HG02571 (cell line): Measurements from ENCODE around the gene CALHM3.
"Not testable (repeated sequence)": the region's sequence is repeated elsewhere in the genome, so short reads cannot be mapped to it uniquely, and the experiment has no call there.

Experiments used
- ATAC-seq: cut with Tn5 transposase; IDR thresholded peaks from one replicate; pipeline ENCODE4 v1.9.1; 2021; ENCODE audit warnings: mild to moderate bottlenecking, moderate library complexity; ENCODE audit not compliant: unreplicated experiment

Gene CALHM3

DNA sequence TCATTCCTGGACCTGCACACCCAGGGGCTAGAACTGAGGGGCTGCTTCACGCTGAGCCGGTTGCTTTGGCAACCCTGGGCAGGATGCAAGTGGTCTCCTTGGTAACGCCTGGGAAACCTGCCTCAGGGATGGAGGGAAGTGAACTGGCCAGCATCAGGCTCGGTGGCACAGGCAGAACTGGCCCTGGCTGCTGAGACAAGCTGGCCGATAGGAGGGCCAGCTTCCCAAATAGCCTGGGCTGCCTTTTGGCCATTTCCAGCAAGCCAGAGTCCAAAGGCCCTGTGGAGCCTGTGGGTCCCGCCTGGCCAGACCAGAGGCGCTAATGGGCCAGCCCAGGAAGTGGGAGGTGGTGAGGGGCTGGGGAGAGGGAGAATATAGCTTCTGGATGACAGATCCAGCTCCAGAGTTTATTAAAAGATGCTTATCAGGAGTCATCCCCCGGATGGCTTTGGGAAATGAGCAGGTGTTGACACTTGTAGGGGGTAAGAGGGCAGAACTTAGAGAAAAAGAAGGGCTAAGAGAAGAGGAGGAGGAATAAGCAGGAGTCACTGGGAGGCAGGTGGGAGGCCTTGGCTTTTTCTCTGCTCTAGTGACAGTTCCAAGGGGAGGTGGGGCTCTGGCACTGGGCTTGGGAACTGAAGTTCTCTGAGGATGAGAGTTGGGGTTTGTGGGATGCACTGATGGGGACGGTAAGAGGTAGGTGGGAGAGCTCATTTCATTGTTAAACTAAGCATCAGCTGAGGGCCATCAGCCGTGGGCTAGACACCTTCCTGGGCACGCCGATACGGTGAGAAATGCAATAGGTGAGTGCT is 24.0 kb upstream of the CALHM3 start:
- ATAC-seq: no peak

GRCh38 chr10:103501186-103501585 is 22.1 kb upstream of the CALHM3 start:
- no peak for ATAC-seq

DNA sequence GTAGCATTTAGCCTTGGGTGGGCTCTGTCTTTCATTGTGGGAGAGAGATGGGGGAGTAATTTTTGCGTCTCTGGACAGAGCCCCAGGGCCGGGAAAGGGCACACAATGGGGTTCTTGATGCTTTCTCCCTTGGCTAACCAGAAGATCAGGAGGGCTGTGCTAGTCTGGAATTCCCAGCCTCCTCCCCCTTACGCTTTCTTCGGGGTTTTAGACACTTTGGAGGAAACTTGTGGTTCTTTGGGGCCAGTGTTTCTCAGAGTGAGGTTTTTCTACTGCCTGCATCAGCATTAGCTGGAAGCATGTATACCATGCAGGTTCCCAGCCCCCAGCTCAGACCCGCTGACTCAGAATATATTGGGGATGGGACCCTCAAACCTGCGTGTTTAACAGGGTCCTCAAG is 21.4 kb upstream of the CALHM3 start:
- no peak for ATAC-seq

DNA sequence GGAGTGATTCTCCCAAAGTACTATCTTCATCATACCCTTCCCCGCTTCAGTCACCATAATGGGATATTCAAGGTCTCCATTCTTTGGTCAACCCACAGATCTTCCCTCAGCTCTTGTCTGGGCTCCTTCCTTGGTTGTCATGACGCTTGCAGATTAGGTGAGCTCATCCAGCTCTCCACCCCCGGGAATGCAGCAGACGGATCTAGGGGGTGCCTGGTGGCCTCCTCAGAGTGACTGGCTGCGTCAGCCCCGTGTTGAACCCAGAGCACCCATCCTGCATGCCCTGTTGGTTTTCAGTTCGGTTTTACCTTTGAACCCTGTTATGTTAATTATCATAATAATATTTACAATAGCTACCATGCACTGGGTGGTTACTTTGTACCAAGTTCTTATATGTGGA is 20.8 kb upstream of the CALHM3 start:
- ATAC-seq: no peak

DNA sequence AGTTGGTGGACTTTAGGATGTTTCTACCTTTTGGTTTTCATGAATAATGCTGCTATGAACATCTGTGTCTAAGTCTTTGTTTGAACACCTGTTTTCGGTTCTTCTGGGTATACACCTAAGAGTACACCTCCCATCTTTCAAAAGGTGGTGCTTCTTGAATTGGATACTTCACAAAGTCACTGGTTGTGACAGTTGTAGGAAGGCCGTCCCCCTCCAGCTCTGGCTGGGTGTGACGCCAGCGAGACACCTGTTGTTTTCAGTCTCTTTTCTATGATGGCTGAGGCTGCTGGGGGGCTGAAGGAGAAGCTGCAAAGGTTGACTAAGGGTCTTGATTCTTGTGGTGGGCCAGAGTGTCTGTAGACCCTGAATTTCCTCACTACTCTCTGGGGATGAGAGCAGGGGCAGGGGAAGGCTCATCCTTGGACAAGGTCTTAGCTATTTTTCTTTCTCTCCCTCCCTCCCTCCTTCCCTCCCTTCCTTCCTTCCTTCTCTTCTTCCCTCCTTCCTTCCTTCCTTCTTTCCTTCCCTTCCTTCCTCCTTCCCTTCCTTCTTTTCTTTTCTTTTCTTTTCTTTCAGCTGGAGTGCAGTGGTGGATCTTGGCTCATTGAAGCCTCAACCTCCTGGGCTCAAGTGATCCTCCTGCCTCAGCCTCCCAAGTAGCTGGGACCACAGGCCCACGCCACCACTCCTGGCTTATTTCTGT is 20.0 kb upstream of the CALHM3 start:
- no peak for ATAC-seq

GRCh38 chr10:103497161-103497915 is 18.3 kb upstream of the CALHM3 start:
- no peak for ATAC-seq

GRCh38 chr10:103495321-103495720 is 16.3 kb upstream of the CALHM3 start:
- ATAC-seq: no peak

DNA sequence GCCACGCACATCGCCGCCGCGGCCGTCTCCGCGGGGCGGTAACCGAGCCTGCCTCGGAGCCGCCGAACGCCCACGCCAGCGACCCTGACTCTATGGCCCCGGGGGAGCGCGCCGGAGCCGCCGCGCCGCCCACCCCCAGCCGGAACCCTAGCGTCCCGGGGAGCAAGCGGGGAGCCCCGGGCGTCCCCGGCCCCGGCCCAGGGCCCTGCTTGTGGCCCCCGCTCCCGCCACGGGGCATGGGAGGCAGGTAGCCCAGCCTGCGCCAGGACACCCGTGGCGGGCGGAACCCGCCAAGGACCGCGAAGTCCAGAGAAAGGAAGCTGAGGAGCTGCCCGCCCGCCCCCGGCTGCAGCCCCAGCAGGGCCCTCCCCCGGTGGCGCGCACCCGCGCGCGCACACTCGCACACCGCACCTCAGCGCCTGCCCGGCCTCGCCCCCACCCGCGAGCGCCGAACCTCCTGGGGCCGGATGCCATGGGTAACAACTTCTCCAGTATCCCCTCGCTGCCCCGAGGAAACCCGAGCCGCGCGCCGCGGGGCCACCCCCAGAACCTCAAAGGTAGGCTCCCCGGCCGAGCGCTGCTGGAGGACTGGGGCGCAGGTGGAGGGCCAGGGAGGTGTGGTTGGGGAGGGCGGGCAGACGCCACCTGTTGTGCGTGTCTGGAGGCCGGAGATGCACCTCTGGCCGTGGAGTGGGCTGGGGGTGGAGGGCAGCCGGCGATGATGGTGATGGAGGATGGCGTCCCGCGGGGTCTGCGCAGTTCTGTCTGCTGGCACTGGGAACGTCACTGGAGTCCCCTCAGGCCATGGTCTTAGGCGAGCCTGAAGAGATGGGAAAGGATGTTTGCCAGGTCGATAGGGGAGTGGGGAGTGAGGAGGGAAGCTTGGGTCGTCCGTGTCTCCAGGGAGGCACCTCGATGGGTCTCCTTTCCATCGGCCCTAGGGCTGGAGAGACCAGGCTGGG is 15.2 kb upstream of the CALHM3 start:
- ATAC-seq: no peak

DNA sequence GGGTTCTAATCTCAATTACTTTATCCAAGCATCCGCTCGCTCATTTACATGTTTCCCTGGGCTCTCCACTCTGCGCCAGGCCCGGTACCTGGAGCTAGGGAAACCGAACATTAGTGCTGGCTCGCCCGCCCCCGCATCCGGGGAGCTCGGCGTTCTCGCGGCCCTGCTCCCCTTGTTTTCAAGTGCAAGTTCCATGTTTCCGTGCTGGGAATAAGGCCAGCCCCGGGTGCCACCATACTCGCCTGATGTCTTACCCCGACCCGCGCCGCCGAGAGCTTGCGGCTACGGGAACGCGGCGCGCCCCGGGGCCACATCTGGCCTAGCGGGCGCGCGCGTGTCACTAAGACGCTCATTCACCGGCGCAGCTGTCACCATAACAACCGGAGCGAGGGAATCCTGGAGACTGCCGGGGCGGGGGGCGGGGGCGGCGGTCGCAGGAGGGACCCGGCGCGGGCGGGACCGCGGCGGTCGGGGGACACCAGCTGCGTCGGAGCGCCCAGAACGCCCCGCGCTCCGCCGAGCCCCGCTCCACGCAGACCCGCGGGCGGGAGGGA is 14.4 kb upstream of the CALHM3 start, which contains the start of gene NEURL1:
TSS of gene NEURL1 (plus strand) at position 344 of the 554 bp plus-strand sequence. CDS start 683 bp downstream, outside the sequence.
- ATAC-seq: no peak

- ATAC-seq: no peak
Measured at GRCh38 chr10:103492655-103493261, 13.7 kb upstream of the CALHM3 start.

- ATAC-seq: no peak
Measured at GRCh38 chr10:103491729-103492364, 12.8 kb upstream of the CALHM3 start.

- ATAC-seq: no peak
Measured at GRCh38 chr10:103490986-103491314, 11.9 kb upstream of the CALHM3 start.

- ATAC-seq: no peak
Measured at GRCh38 chr10:103487410-103487708, 8.3 kb upstream of the CALHM3 start.

DNA sequence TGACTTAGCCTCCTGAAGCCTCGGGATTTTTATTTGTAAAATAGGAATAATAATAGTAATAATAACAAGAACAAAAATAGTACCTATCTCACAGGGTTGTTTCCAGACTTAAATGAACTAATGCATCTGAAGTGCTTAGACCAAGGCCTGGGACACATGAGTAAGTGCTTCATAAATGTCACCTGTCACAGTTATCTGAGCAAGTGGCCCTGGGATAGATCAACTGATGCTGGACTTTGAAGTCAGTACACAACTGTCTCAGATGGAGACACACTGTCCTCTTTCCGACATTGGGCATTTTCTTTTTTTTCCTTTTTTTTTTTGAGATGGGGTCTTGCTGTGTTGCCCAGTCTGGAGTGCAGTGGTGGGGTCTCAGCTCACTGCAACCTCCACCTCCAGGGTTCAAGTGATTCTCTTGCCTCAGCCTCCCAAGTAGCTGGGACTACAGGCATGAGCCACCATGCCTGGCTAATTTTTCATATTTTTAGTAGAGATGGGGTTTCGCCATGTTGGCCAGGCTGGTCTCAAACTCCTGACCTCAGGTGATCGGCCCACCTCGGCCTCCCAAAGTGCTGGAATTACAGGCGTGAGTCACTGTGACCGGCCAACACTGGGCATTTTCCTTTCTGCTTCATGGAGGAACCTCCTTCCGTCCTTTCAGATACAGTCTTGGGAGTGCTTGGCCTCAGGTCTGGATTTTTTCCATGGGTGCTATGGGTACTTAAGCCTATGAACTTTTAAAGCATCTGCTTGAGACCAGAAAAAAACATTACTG is 7.8 kb upstream of the CALHM3 start:
- not testable (repeated sequence) for ATAC-seq

- no peak for ATAC-seq
Measured at GRCh38 chr10:103481974-103482531, 3.0 kb upstream of the CALHM3 start.

- ATAC-seq: no peak
Measured at GRCh38 chr10:103480521-103480920, 1.5 kb upstream of the CALHM3 start.

- no peak for ATAC-seq
Measured at GRCh38 chr10:103478671-103479070, 369 bp downstream of the CALHM3 start.

- no peak for ATAC-seq
Measured at GRCh38 chr10:103476046-103476768, 2.8 kb downstream of the CALHM3 start.
